ENCODE measurements around the gene NFIX. TPM values are rescaled to one million over a fixed set of nuclear protein-coding genes. Genes with fewer than 3 reads are reported as not detected.

Gene NFIX
- total and polyA plus RNA-seq, 7 experiments from 2014 or later = 0.41 to 7.7 (median 5.9) TPM

DNA sequence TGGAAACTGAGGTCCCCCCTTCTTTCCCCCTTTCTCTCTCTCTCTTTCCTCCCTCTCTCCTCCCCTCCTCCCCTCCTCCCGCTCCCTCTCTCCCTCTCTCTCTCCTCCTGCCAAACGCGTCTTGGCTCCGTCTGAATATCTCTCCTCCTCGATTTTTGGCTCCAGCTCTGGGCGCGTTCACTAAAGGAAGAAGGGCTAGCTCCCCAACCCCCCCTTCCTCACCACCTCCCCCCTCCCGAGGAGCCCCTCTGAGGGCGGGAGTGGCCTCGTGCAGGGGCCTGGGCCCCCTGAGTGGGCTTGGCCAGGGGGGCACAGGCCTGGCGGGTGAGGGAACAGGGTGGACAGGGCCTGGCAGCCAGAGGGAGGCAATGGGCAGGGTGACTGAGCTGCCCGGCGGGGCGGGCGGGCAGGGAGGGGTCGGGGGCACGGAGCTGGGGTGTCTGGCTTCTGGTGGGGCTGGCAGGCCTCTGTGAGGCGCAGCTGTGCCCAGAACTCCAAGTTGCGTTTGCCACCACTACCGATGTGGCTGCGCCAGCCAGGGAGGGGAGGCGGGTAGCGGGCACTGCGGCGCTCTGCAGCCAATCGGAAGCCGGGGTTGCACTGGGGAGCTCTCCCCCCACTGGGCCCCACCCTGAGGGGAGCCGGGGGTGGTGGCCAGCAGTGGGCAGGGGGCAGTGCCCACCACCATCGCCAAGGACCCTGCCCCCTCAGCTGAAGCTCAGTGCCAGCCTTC is 7.1 kb downstream of the NFIX start:
- Histone ChIP-seq H3K27me3 (ENCODE audit: control insufficient read depth in 2 of 2, insufficient read depth in 2 of 2, low read length in 2 of 2) (no peaks in the 10 kb centered on the region), H3K36me3 (ENCODE audit: control insufficient read depth in 2 of 3, insufficient read depth in 3 of 3, low read length in 3 of 3) (no peaks in the 10 kb centered on the region), H3K9me3 (ENCODE audit: control insufficient read depth in 2 of 3, low read length in 3 of 3) (no peaks in the 10 kb centered on the region), H3K27ac (ENCODE audit: low read depth, low read length) (no peak overlapping the region), H3K4me3 (ENCODE audit: low read length) (no peak overlapping the region), H3K4me1 (ENCODE audit: control insufficient read depth in 2 of 2, insufficient read depth in 2 of 2, low read length in 2 of 2) (no peaks in the 10 kb centered on the region)
- ChIA-PET POLR2A (no interaction called here), CTCF (interaction anchor here (0.6 kb wide), 1 partner anchor 37 kb away, joined by 3 read pairs; no protein-coding TSS in a partner anchor)
- ATAC-seq (no peak), DNase-seq (no peak)
- no peak overlapping the region for H3K27ac Mint-ChIP-seq
- no peak overlapping the region for H3K4me3 Mint-ChIP-seq
- peaks cover 0 to 11% (median 0%) of the 10 kb centered on the region in 5 donors for H3K36me3 Mint-ChIP-seq
- peaks cover 0 to 12% (median 0%) of the 10 kb centered on the region in 5 donors for H3K27me3 Mint-ChIP-seq
- H3K4me1 Mint-ChIP-seq = peaks cover 0 to 9% (median 5%) of the 10 kb centered on the region in 7 donors
- intact Hi-C loops (cut with micrococcal nuclease) = no loop called here
- no peaks in the 10 kb centered on the region for H3K9me3 Mint-ChIP-seq

GRCh38 chr19:13003081-13003480 is 7.8 kb downstream of the NFIX start:
- ATAC-seq = no peak
- Histone ChIP-seq H3K36me3 (ENCODE audit: control insufficient read depth in 2 of 3, insufficient read depth in 3 of 3, low read length in 3 of 3) (no peaks in the 10 kb centered on the region), H3K9me3 (ENCODE audit: control insufficient read depth in 2 of 3, low read length in 3 of 3) (no peaks in the 10 kb centered on the region), H3K27ac (ENCODE audit: low read depth, low read length) (no peak overlapping the region), H3K27me3 (ENCODE audit: control insufficient read depth in 2 of 2, insufficient read depth in 2 of 2, low read length in 2 of 2) (no peaks in the 10 kb centered on the region), H3K4me1 (ENCODE audit: control insufficient read depth in 2 of 2, insufficient read depth in 2 of 2, low read length in 2 of 2) (no peaks in the 10 kb centered on the region), H3K4me3 (ENCODE audit: low read length) (no peak overlapping the region)
- no peak overlapping the region for H3K4me3 Mint-ChIP-seq
- peaks cover 0 to 8% (median under 1%) of the 10 kb centered on the region in 5 donors for H3K27me3 Mint-ChIP-seq
- POLR2A ChIA-PET = no interaction called here
- no peak for DNase-seq
- intact Hi-C loops (cut with micrococcal nuclease) = no loop called here
- no peaks in the 10 kb centered on the region for H3K9me3 Mint-ChIP-seq
- H3K4me1 Mint-ChIP-seq = peaks cover 0 to 5% (median 2%) of the 10 kb centered on the region in 7 donors
- CTCF ChIA-PET = interaction anchor here (0.5 to 0.6 kb wide), 2 partner anchors 38 to 250 kb away, joined by 3 to 5 read pairs; no protein-coding TSS in a partner anchor
- peaks cover 0 to 11% (median 4%) of the 10 kb centered on the region in 5 donors for H3K36me3 Mint-ChIP-seq
- peak overlapping the region in 1 of 9 donors; percentile 72 for H3K27ac Mint-ChIP-seq

DNA sequence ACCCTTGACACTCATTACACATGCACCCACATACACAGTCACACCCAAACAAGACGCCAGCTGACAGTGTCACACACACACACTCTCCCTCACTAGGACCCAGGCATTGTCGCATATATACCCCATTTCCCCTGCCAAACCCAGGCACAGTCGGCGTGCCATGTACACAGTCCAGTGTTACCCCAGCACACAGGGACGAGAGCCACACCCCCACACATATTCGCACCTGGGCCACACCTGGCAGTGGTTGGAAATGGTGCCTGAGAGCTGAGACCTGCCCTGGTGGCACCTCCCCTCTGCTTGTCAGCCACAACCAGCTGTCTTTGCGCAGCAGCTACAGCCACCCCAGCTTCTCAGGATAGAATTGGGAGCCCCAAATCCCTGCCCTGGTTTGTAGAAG is 9.0 kb downstream of the NFIX start:
- H3K36me3 Mint-ChIP-seq = peaks cover 0 to 20% (median 3%) of the 10 kb centered on the region in 5 donors
- H3K27me3 ChIP-seq (ENCODE audit: control insufficient read depth in 2 of 2, insufficient read depth in 2 of 2, low read length in 2 of 2) = no peaks in the 10 kb centered on the region
- H3K9me3 ChIP-seq (ENCODE audit: control insufficient read depth in 2 of 3, low read length in 3 of 3) = no peaks in the 10 kb centered on the region
- H3K4me1 Mint-ChIP-seq = peaks cover 0 to 4% (median 0%) of the 10 kb centered on the region in 7 donors
- H3K4me1 ChIP-seq (ENCODE audit: control insufficient read depth in 2 of 2, insufficient read depth in 2 of 2, low read length in 2 of 2) = no peaks in the 10 kb centered on the region
- H3K9me3 Mint-ChIP-seq = no peaks in the 10 kb centered on the region
- no peaks in the 10 kb centered on the region for H3K36me3 ChIP-seq (ENCODE audit: control insufficient read depth in 2 of 3, insufficient read depth in 3 of 3, low read length in 3 of 3)
- ChIA-PET POLR2A (no interaction called here), CTCF (interaction anchor here (0.6 to 1.0 kb wide), 3 partner anchors 57 to 858 kb away, joined by 3 to 4 read pairs (median 3); no protein-coding TSS in a partner anchor)
- no peak overlapping the region for H3K27ac Mint-ChIP-seq
- no peak overlapping the region for H3K27ac ChIP-seq (ENCODE audit: low read depth, low read length)
- intact Hi-C loops (cut with micrococcal nuclease) = no loop called here
- ATAC-seq (no peak), DNase-seq (no peak)
- H3K4me3 Mint-ChIP-seq = no peak overlapping the region
- H3K27me3 Mint-ChIP-seq = peaks cover 4 to 16% (median 11%) of the 10 kb centered on the region in 5 donors
- H3K4me3 ChIP-seq (ENCODE audit: low read length) = no peak overlapping the region

GRCh38 chr19:13005253-13005652 is 10.0 kb downstream of the NFIX start:
- DNase-seq (no peak), ATAC-seq (no peak)
- H3K9me3 Mint-ChIP-seq = no peaks in the 10 kb centered on the region
- no peaks in the 10 kb centered on the region for H3K9me3 ChIP-seq (ENCODE audit: control insufficient read depth in 2 of 3, low read length in 3 of 3)
- H3K4me3 ChIP-seq (ENCODE audit: low read length) = no peak overlapping the region
- H3K4me1 ChIP-seq (ENCODE audit: control insufficient read depth in 2 of 2, insufficient read depth in 2 of 2, low read length in 2 of 2) = no peaks in the 10 kb centered on the region
- H3K36me3 Mint-ChIP-seq = peaks cover 0 to 16% (median 3%) of the 10 kb centered on the region in 5 donors
- no peak overlapping the region for H3K27ac ChIP-seq (ENCODE audit: low read depth, low read length)
- ChIA-PET CTCF (interaction anchor here (0.9 to 1.0 kb wide), 2 partner anchors 24 to 56 kb away, joined by 3 read pairs; no protein-coding TSS in a partner anchor), POLR2A (interaction anchor here (1.1 kb wide), 1 partner anchor 56 kb away, joined by 4 read pairs; no protein-coding TSS in a partner anchor)
- intact Hi-C loops (cut with micrococcal nuclease) = no loop called here
- H3K36me3 ChIP-seq (ENCODE audit: control insufficient read depth in 2 of 3, insufficient read depth in 3 of 3, low read length in 3 of 3) = no peaks in the 10 kb centered on the region
- H3K4me3 Mint-ChIP-seq = no peak overlapping the region
- no peaks in the 10 kb centered on the region for H3K27me3 ChIP-seq (ENCODE audit: control insufficient read depth in 2 of 2, insufficient read depth in 2 of 2, low read length in 2 of 2)
- no peak overlapping the region for H3K27ac Mint-ChIP-seq
- peaks cover 4 to 21% (median 15%) of the 10 kb centered on the region in 5 donors for H3K27me3 Mint-ChIP-seq
- peaks cover 0 to 1% (median 0%) of the 10 kb centered on the region in 7 donors for H3K4me1 Mint-ChIP-seq

DNA sequence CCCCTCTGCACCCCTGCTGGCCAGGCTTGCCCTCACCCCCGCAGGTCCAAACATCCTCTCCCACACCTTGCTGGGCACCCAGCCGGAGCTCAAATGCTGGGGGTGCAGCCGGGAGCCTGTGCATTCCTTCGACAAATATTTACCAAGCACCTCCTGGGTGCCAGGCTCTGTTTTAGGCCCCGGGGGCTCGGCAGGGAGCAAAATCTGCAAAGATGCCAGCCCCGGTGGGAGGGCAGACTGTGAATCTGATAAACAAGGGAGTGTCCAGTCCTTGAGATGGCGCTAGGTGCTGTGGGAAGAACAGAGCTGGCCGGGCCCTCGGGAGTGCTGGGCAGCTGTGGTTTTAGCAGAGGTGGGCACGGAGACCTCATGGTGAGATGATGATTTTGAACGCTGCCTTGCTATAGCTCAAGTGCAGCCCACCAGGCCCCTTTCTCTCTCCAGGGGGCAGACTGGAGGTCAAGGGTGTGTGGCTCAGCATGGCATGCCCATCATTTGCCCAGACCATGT is 10.6 kb downstream of the NFIX start:
- Histone ChIP-seq H3K27me3 (ENCODE audit: control insufficient read depth in 2 of 2, insufficient read depth in 2 of 2, low read length in 2 of 2) (peaks cover 0 to 3% of the 10 kb centered on the region in 2 donors), H3K4me3 (ENCODE audit: low read length) (no peak overlapping the region), H3K36me3 (ENCODE audit: control insufficient read depth in 2 of 3, insufficient read depth in 3 of 3, low read length in 3 of 3) (no peaks in the 10 kb centered on the region), H3K27ac (ENCODE audit: low read depth, low read length) (no peak overlapping the region), H3K4me1 (ENCODE audit: control insufficient read depth in 2 of 2, insufficient read depth in 2 of 2, low read length in 2 of 2) (no peaks in the 10 kb centered on the region), H3K9me3 (ENCODE audit: control insufficient read depth in 2 of 3, low read length in 3 of 3) (no peaks in the 10 kb centered on the region)
- intact Hi-C loops (cut with micrococcal nuclease) = no loop called here
- DNase-seq = no peak
- ChIA-PET POLR2A (interaction anchor here (1.1 kb wide), 1 partner anchor 55 kb away, joined by 4 read pairs; no protein-coding TSS in a partner anchor), CTCF (interaction anchor here (1.0 to 1.2 kb wide), 2 partner anchors 22 to 56 kb away, joined by 3 read pairs; no protein-coding TSS in a partner anchor)
- H3K27ac Mint-ChIP-seq = no peak overlapping the region
- H3K36me3 Mint-ChIP-seq = peaks cover 0 to 16% (median 3%) of the 10 kb centered on the region in 5 donors
- H3K27me3 Mint-ChIP-seq = peaks cover 10 to 27% (median 17%) of the 10 kb centered on the region in 5 donors
- no peak for ATAC-seq
- H3K4me1 Mint-ChIP-seq = peaks cover 0 to 5% (median 0%) of the 10 kb centered on the region in 7 donors
- H3K4me3 Mint-ChIP-seq = no peak overlapping the region
- no peaks in the 10 kb centered on the region for H3K9me3 Mint-ChIP-seq

GRCh38 chr19:13006431-13007281 is 11.4 kb downstream of the NFIX start:
- intact Hi-C loops (cut with micrococcal nuclease) = no loop called here
- Histone ChIP-seq H3K27ac (ENCODE audit: low read depth, low read length) (no peak overlapping the region), H3K36me3 (ENCODE audit: control insufficient read depth in 2 of 3, insufficient read depth in 3 of 3, low read length in 3 of 3) (no peaks in the 10 kb centered on the region), H3K4me1 (ENCODE audit: control insufficient read depth in 2 of 2, insufficient read depth in 2 of 2, low read length in 2 of 2) (no peaks in the 10 kb centered on the region), H3K9me3 (ENCODE audit: control insufficient read depth in 2 of 3, low read length in 3 of 3) (no peaks in the 10 kb centered on the region), H3K27me3 (ENCODE audit: control insufficient read depth in 2 of 2, insufficient read depth in 2 of 2, low read length in 2 of 2) (peaks cover 0 to 4% of the 10 kb centered on the region in 2 donors), H3K4me3 (ENCODE audit: low read length) (no peak overlapping the region)
- Mint-ChIP-seq H3K9me3 (no peaks in the 10 kb centered on the region), H3K27me3 (peaks cover 14 to 33% (median 22%) of the 10 kb centered on the region in 5 donors), H3K4me3 (no peak overlapping the region), H3K36me3 (peaks cover 0 to 16% (median 3%) of the 10 kb centered on the region in 5 donors), H3K27ac (no peak overlapping the region), H3K4me1 (peaks cover 0 to 9% (median 3%) of the 10 kb centered on the region in 7 donors)
- no peak for DNase-seq
- CTCF ChIA-PET = interaction anchor here (1.0 to 1.2 kb wide), 2 partner anchors 22 to 55 kb away, joined by 3 read pairs; no protein-coding TSS in a partner anchor
- no peak for ATAC-seq
- POLR2A ChIA-PET = no interaction called here

All from naive thymus-derived CD4-positive, alpha-beta T cell (primary cell).